ENCODE data around the gene REV3L. TPM values are rescaled to one million over a fixed set of nuclear protein-coding genes. Genes with fewer than 3 reads are reported as not detected.
A peak's percentile ranks its signal among the peaks of the same experiment; 100 is the strongest.

The REV3L gene
- total and polyA plus RNA-seq, 9 of the 15 experiments (the other 6 are each of a cell fraction or from before 2014, with no cell fraction given) = 5.5 to 24.4 (median 14.4) TPM

- TF ChIP-seq ZFP30 (CRISPR knock-in tag; IDR thresholded peaks at IDR 0.05; ENCODE audit: borderline replicate concordance) (no peak), COPS2 (conservative IDR thresholded peaks at IDR 0.05) (no peak), SRSF7 (optimal IDR thresholded peaks at IDR 0.05; ENCODE audit: low read depth, low read length) (no peak)
Measured at GRCh38 chr6:111480988-111481822, 1.8 kb downstream of the REV3L start (continued).

GRCh38 chr6:111478749-111479148 lies 4.3 kb downstream of the REV3L start:
- peak overlapping the region; percentile 8; the same call in 1 of the 3 replicates for H3K27ac ChIP-seq (ENCODE audit: extremely low read depth, low read depth, low read length)
- H2AFZ ChIP-seq (ENCODE audit: low read depth, low read length) = no peak overlapping the region
- no peak overlapping the region for H3K4me2 ChIP-seq (ENCODE audit: insufficient read depth, low read length)
- peaks cover 92% of the 10 kb centered on the region for H3K79me2 ChIP-seq (ENCODE audit: control insufficient read depth, insufficient read depth, low read length)
- no TSS peak for BruUV-seq (replicated peaks)
- POLR2A ChIA-PET = interaction anchor here (1.0 to 2.4 kb wide), 5 partner anchors 13 to 220 kb away, joined by 3 to 9 read pairs (median 5); a partner anchor contains a TSS
- DNase-seq (ENCODE audit: extremely low read depth in 1 of 4, low spot score in 3 of 4) (peak in 2 of 4 experiments; percentile 49 to 64), ATAC-seq (peak; percentile 64), FAIRE-seq (peak; percentile 66)
- no peak overlapping the region for H3K9ac ChIP-seq (ENCODE audit: insufficient read depth in 1 of 2, low read depth in 2 of 2, low read length in 2 of 2)
- H3K36me3 ChIP-seq (ENCODE audit: control insufficient read depth, insufficient read depth, low read length) = 0 out of 3 replicates have a peak, but pooled peaks cover under 1% of the 10 kb centered on the region
- no peak overlapping the region for H3K4me3 ChIP-seq
- no peaks in the 10 kb centered on the region for H3K27me3 ChIP-seq (ENCODE audit: control insufficient read depth in 2 of 2, insufficient read depth in 2 of 2, low read length in 2 of 2)
- no peaks in the 10 kb centered on the region for H3K9me3 ChIP-seq (replicated peaks; ENCODE audit: control insufficient read depth, insufficient read depth, low read depth, low read length)
- H3K4me1 ChIP-seq (replicated peaks in 1 of 2; ENCODE audit: control insufficient read depth in 2 of 2, insufficient read depth in 2 of 2, low read length in 2 of 2) = peaks cover 9 to 21% of the 10 kb centered on the region in 2 experiments; a peak in 4 of 5 replicates
- H4K20me1 ChIP-seq (replicated peaks; ENCODE audit: control insufficient read depth, insufficient read depth, low read length) = no peaks in the 10 kb centered on the region
- in situ Hi-C loops (cut with MboI) (no loop called here), intact Hi-C loops (cut with micrococcal nuclease) (loop anchor here (1.0 to 10.0 kb wide), 4 partner anchors 101 to 464 kb away; a partner anchor contains a TSS)
- CTCF ChIA-PET (ENCODE audit: low intra/inter-chr PET ratio) = interaction anchor here (0.7 to 1.9 kb wide), 2 partner anchors 117 to 220 kb away, joined by 4 to 8 read pairs; a partner anchor contains a TSS
- H3K9me1 ChIP-seq (ENCODE audit: control insufficient read depth, insufficient read depth, low read length) = no peaks in the 10 kb centered on the region
- 7% methylated on average over 1 of the region's 1 CpG for WGBS (ENCODE audit: insufficient coverage, low coverage, missing lambda C conversion rate)
- TF ChIP-seq ZNF384 (IDR thresholded peaks at IDR 0.05; ENCODE audit: low read depth, low read length) (0 out of 2 replicates have a peak, but pooled peaks have one; percentile 38), ARID3A (IDR thresholded peaks at IDR 0.05; ENCODE audit: borderline replicate concordance, low read depth, low read length) (peak; percentile 85), NFE2 (IDR thresholded peaks at IDR 0.05; ENCODE audit: low read depth) (no peak), SMC3 (conservative IDR thresholded peaks at IDR 0.05; ENCODE audit: insufficient read depth, low read depth, low read length) (0 out of 2 replicates have a peak, but pooled peaks have one; percentile 15), CTBP1 (IDR thresholded peaks at IDR 0.05; ENCODE audit: borderline replicate concordance) (peak; percentile 40; the same call in 1 of the 2 replicates), GABPA (tag; conservative IDR thresholded peaks at IDR 0.05; ENCODE audit: low read depth) (0 out of 2 replicates have a peak, but pooled peaks have one; percentile 22), SPI1 (IDR thresholded peaks at IDR 0.05; ENCODE audit: borderline replicate concordance, low read depth, low read length) (peak; percentile 65; the same call in 1 of the 2 replicates), PML (IDR thresholded peaks at IDR 0.05; ENCODE audit: low read length) (peak; percentile 30; the same call in 1 of the 2 replicates), NR3C1 (CRISPR knock-in tag; IDR thresholded peaks at IDR 0.05) (no peak), NBN (IDR thresholded peaks at IDR 0.05; ENCODE audit: low read depth) (0 out of 2 replicates have a peak, but pooled peaks have one; percentile 42), NR2C2 (CRISPR knock-in tag; IDR thresholded peaks at IDR 0.05) (no peak), NR2C2 (tag; IDR thresholded peaks at IDR 0.05) (0 out of 2 replicates have a peak, but pooled peaks have one; percentile 6), RCOR1 (IDR thresholded peaks at IDR 0.05; ENCODE audit: borderline replicate concordance in 1 of 2, low read depth in 2 of 2, low read length in 2 of 2) (peak in 1 of 2 experiments; percentile 59; a peak in 1 of 4 replicates), KAT7 (CRISPR knock-in tag; IDR thresholded peaks at IDR 0.05; ENCODE audit: borderline replicate concordance) (no peak), FOXA3 (CRISPR knock-in tag; conservative IDR thresholded peaks at IDR 0.05 in 1 of 2, IDR thresholded peaks at IDR 0.05 in 1 of 2) (0 out of 4 replicates have a peak, but pooled peaks of 1 of the 2 experiments have one; percentile 13)
